NK-92 (cell line): ENCODE results near the gene TEN1.

ENCODE experiments used
- DNase-seq: peaks from one replicate; lab custom pipeline; 2025; ENCODE audit not compliant: unreplicated experiment; lab: John Stamatoyannopoulos, UW

Gene TEN1

GRCh38 chr17:76005263-76006149, 26.5 kb downstream of the TEN1 start:
- no peak for DNase-seq

DNA sequence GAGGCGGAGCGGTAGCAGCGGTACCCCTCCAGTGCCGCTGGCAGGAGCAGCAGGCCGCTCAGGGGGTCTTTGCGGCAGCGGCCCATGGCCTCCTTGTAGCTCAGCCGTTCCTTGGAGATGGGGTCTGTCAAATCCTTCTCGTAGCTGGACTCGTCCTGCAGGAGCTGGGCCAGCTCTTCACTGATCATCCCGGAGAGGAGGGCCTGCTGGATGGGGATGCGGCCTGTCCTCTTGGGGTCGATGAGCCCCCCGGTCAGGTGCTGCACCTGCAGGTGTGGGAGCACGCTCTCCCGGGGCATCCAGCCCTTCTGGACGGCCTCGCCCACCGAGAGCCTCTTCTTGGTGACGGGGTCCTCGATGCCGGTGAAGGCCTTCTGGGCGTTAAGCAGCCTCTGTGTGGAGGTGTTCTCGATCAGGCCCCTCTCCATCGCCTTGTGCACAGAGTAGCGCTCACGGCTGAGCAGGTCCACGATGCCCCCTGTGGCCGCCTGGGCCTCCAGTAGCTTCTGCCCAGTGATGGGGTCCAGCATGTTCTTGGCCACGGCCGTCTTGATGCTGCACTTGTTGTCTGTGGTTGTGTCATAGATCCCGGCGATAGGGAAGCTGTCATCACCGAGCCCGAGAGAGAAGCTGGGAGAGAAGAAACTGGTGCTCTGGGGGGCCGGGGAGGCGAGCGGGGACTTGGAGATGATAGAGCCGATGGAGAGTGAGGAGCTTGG, 28.2 kb downstream of the TEN1 start:
- no peak for DNase-seq

- DNase-seq: no peak
These were observed 28.8 kb downstream of the TEN1 start for GRCh38 chr17:76007850-76008165.

DNA sequence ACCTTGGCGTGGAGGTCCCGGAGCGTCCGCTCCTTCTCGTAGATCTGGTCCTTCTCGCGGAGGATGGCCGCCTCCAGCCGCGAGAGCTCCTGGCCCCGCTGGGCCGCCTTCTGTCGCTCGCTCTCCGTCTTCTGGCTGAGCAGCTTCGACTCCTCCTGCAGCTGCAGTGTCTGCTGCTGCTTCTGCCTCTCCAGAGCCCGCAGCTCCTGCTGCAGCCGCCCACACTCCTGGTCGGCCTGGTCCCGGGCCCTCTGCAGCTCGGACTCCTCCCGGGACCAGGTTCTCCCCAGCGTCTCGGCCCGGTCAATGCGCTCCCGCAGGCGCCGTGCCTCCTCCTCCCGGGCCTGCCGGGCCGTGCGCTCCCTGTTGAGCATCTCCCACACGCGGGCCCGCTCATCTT, 29.2 kb downstream of the TEN1 start:
- DNase-seq: no peak

GRCh38 chr17:76008630-76009425, 29.8 kb downstream of the TEN1 start:
- DNase-seq: no peak

DNA sequence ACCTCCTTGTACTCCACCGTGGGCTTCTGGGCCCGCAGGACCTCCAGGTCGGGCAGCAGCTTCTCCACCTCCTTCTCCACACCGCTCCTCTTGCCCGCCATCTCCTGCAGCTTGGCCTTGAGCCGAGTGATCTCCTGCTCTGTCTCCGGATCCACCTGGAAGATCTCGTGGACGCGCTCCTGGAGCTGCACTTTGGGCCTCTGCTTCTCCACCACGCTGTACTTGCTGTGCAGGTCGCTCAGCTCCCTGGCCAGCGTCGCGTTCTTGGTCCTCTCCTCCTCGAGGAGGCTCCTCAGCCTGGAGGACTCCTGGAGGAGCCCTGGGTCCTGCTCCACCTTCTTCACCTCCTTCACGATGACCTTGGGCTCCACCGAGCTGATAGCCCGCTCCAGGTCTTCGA, 30.4 kb downstream of the TEN1 start:
- DNase-seq: no peak

DNA sequence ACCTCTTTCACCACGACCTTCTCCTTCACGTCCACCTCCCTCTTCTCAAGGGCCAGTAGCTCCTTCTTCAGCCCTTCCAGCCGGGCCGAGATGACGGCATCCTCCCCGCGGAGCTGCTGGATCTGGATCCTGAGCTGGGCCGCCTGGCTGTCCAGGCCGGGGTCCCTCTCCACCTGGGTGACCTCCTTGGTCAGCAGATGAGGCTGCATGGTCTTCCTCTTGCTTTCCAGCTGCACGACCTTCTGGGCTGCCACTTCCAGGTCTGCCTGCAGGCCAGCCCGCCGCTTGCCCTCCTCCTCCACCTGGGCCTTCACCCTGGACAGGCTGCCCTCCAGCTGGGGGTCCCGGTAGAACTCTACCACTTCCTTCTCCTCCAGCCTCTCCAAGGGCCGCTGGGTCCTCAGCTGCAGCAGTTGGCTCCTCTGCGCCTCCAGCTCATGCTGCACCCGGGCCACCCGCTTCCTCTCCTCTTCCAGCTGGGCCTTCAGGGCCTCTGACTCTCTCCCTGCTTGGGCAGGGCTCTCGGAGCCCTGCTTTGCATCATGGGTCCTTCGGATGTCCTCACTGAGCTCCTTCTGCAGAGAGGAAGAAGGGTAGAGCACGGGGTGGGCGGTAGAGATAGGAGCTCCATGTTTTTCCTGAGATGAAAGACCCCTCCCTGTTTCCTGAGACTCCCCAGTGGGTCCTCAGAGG, 31.1 kb downstream of the TEN1 start:
- DNase-seq: no peak

DNA sequence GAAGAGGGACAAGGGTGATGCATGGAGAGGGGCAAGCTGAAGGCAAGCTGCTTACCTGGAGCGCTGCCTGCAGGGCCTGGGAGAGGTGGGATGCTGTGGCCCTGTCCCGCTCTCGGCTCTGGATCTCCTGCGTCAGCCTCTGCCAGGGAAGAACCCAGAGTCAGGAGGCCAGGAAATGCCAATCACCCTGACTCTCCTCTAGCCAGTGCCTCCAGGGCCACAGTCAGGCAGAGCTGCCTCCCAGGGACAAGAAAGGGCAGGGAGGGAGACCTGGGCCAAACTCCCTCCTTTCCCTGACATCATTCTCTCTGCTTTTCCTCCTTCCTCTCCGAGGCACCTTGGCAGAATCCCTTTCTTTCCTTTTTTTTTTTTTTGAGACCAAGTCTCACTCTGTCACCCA, 32.9 kb downstream of the TEN1 start:
- DNase-seq: no peak

DNA sequence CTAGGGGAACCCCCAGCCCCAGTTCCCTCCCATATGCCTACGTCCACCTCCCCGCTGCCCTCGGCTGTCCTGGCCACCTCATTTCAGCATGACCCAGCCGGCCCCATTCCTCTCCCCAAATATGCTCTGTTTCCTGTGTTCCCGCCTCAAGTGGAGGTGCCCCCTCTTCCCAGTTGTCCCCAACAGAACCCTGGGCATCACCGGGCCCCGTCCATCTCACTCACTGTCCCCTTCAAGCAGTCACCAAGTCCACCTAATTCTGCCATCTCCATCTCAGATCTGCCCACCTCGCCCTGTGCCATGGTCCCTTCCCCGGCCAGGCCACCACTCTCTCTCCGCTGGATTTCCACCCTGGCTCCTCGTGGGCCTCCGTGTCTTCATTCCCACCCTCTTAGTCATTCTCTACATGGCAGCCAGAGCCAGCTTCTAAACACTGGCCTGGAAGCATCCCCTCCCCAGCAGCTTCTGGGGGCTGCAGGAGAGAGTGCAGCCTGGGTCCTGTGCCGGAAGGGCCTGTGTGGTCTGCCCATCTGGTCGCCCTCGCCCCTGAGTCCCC, 34.4 kb downstream of the TEN1 start:
- no peak for DNase-seq

GRCh38 chr17:76014100-76014924, 35.3 kb downstream of the TEN1 start:
- DNase-seq: no peak

GRCh38 chr17:76014925-76015261, 35.9 kb downstream of the TEN1 start:
- DNase-seq: no peak

GRCh38 chr17:76017481-76018339, 38.7 kb downstream of the TEN1 start:
- no peak for DNase-seq

DNA sequence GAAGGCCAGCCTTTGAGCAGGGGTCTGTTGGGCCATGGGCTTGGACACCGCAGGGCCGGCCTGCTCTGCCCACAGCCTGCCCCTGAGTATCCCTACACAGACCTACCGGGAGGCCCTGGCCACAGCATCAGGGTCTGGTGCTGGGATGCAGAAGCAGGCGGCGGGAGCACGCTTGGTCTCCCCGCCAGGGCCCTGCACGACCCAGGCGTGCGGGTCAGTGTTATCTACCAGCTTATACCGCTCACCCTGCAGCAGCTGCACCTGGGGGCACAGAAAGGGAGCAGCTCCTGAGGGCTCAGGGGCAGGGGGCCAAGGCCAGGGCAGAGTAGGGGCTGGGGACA, 39.3 kb downstream of the TEN1 start:
- DNase-seq: no peak

DNA sequence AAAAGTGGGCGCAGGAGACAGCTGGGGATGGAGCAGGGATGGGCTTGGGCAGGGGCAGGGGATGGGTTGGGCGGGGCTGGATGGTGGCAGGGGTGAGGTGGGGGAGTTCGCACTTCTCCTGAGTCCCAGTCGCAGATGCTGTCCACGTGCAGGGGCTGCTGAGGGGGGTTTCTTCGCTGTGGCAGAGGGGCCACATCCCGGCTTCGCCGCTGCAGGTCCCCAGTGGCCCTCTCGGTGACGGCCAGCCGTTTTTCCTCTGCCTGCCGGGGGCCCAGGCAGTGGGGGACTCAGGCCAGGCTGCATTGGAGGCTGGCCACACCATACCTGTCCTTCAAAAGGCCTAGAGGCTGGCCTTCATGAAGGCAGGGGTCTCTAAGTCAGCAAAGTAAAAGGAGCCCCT, 39.8 kb downstream of the TEN1 start:
- DNase-seq: no peak

GRCh38 chr17:76019833-76020467, 40.9 kb downstream of the TEN1 start:
- DNase-seq: no peak

DNA sequence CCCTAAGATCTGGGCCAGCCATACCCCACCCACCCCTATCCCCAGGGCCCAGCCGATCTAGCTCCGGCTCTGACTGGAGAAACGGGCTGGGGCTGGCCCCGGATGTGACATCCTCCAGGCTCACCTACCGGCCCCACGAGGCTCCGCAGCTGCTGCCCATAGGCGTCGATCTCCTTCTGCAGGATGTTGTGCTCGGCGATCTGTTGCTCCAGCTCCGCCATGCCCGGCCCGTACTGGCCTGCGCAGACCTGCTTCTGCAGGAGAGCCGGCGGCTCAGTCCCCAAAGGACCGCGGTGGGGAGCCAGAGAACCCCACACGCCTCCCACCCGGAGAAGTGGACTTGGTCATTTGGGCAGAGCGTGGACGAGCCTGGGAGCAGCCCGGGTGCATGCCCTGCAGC, 43.2 kb downstream of the TEN1 start:
- DNase-seq: no peak

GRCh38 chr17:76022973-76023899, 44.2 kb downstream of the TEN1 start:
- no peak for DNase-seq

DNA sequence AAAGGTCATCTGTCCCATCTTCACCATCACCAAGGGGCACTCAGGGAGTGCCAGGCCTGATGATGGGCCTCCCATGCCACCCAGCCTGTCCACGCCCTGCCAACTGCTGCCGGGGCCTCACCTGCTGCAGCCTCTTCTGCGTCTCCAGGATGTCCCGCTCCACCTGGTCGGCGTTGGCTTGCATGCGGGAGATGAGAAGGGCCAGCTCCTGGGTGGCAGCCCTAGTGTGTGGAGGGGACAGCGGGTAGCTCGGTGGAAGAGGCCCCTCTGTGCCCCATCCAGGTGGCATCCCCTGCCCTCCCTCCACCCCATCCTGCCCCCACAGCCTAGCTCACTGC, 44.8 kb downstream of the TEN1 start:
- no peak for DNase-seq
